ENCODE data around the gene PWP2. TPM values are rescaled to one million over a fixed set of nuclear protein-coding genes. Genes with fewer than 3 reads are reported as not detected.

PWP2 gene
- polyA plus RNA-seq, 2 of the 4 experiments (the other 2 are of a cell fraction) = 5.8 to 9.8 TPM

DNA sequence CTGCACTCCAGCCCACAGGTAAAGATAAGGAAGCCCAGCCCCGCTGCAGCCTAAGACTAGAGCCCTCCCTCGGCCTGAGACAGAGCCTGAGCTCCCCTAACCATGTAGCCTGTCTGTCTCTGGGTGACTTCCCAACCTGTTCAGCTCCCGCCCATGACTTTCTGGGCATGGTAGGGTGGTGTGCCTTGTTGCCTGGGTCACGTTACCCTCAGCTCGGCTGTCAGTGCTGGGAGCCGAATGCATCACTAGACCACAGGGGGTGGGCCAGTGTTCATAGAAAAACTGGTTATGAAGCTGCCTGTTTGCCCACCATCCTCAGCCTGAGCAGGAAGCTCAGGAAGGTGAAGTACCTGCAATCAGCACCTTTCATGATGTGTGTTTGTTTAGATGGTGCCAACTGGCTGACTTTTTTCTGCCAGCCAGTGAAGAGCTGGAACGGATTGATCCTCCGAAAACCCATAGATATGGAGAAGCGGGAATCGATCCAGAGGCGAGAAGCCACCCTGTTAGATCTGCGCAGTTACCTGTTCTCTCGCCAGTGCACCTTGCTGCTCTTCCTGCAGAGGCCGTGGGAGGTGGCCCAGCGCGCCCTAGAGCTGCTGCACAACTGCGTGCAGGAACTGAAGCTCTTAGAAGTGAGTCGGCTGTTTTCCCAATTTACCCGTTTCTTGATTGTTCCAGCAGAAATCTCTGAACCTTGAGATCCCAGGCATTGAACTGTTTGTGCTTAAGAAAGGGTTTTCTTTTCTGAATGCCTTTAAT is 43.9 kb upstream of the PWP2 start:
- DNase-seq (ENCODE audit: low read depth in 1 of 2, low spot score in 1 of 2) = no peak
- no peak for TF ChIP-seq SMC3 (IDR thresholded peaks at IDR 0.05)
- Histone ChIP-seq H3K4me3 (no peak overlapping the region), H3K27ac (no peak overlapping the region), H3K4me1 (no peaks in the 10 kb centered on the region), H3K4me2 (no peak overlapping the region), H3K9me3 (no peaks in the 10 kb centered on the region)
- ATAC-seq = no peak
- FAIRE-seq = no peak
- CTCF ChIA-PET = interaction anchor here (1.1 to 1.9 kb wide), 5 partner anchors 13 to 252 kb away, joined by 3 to 5 read pairs (median 3); no protein-coding TSS in a partner anchor
- POLR2A ChIA-PET = no interaction called here
- WGBS (ENCODE audit: missing lambda C conversion rate) = 93% methylated on average over 19 of the region's 19 CpGs

DNA sequence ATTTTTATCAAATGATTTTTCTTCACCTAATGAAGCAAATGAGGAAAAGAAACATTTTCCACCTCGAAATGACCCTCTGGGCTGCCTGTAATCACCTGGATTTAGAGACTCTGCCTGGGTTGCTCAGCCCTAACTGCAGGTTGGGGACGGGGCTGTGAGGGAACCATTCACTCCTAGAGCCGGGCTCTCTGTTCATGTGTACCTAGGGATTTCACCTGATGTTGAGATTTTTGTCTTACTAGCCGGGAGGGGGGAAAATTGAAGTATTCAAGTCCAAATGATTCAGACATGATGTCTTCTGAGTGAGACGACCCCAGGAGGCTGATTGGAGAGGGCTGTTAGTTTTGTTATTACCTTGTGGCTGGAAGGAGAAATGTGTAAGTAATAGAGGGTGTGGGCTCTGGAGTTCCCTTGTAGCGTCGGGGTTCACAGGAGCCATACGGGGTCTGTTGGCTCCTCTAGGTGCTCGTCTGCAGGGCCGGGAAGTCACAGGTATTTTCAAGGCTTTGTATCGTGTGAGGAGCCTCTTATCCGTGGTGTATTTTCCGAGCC is 42.3 kb upstream of the PWP2 start:
- H3K27ac ChIP-seq = no peak overlapping the region
- POLR2A ChIA-PET = no interaction called here
- no peaks in the 10 kb centered on the region for H3K4me1 ChIP-seq
- no peak overlapping the region for H3K4me3 ChIP-seq
- DNase-seq (ENCODE audit: low read depth in 1 of 2, low spot score in 1 of 2) (no peak), FAIRE-seq (no peak), ATAC-seq (no peak)
- CTCF ChIA-PET = no interaction called here
- no peak overlapping the region for H3K4me2 ChIP-seq
- TF ChIP-seq, protein P1, sequence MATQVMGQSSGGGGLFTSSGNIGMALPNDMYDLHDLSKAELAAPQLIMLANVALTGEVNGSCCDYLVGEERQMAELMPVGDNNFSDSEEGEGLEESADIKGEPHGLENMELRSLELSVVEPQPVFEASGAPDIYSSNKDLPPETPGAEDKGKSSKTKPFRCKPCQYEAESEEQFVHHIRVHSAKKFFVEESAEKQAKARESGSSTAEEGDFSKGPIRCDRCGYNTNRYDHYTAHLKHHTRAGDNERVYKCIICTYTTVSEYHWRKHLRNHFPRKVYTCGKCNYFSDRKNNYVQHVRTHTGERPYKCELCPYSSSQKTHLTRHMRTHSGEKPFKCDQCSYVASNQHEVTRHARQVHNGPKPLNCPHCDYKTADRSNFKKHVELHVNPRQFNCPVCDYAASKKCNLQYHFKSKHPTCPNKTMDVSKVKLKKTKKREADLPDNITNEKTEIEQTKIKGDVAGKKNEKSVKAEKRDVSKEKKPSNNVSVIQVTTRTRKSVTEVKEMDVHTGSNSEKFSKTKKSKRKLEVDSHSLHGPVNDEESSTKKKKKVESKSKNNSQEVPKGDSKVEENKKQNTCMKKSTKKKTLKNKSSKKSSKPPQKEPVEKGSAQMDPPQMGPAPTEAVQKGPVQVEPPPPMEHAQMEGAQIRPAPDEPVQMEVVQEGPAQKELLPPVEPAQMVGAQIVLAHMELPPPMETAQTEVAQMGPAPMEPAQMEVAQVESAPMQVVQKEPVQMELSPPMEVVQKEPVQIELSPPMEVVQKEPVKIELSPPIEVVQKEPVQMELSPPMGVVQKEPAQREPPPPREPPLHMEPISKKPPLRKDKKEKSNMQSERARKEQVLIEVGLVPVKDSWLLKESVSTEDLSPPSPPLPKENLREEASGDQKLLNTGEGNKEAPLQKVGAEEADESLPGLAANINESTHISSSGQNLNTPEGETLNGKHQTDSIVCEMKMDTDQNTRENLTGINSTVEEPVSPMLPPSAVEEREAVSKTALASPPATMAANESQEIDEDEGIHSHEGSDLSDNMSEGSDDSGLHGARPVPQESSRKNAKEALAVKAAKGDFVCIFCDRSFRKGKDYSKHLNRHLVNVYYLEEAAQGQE (IDR thresholded peaks at IDR 0.05) = no peak
- TF ChIP-seq HEYL (CRISPR knock-in tag; IDR thresholded peaks at IDR 0.05) (no peak), RFX5 (IDR thresholded peaks at IDR 0.05) (no peak), MAZ (IDR thresholded peaks at IDR 0.05; ENCODE audit: borderline replicate concordance, low read depth, low read length) (no peak), HOXB13 (CRISPR knock-in tag; IDR thresholded peaks at IDR 0.05; ENCODE audit: low read depth) (no peak)
- TF ChIP-seq, protein P2, sequence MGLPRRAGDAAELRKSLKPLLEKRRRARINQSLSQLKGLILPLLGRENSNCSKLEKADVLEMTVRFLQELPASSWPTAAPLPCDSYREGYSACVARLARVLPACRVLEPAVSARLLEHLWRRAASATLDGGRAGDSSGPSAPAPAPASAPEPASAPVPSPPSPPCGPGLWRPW (IDR thresholded peaks at IDR 0.05) = no peak
- TF ChIP-seq, protein P3, sequence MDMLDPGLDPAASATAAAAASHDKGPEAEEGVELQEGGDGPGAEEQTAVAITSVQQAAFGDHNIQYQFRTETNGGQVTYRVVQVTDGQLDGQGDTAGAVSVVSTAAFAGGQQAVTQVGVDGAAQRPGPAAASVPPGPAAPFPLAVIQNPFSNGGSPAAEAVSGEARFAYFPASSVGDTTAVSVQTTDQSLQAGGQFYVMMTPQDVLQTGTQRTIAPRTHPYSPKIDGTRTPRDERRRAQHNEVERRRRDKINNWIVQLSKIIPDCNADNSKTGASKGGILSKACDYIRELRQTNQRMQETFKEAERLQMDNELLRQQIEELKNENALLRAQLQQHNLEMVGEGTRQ (IDR thresholded peaks at IDR 0.05) = no peak
- H3K9me3 ChIP-seq = no peaks in the 10 kb centered on the region
- 88% methylated on average over 13 of the region's 13 CpGs for WGBS (ENCODE audit: missing lambda C conversion rate)

DNA sequence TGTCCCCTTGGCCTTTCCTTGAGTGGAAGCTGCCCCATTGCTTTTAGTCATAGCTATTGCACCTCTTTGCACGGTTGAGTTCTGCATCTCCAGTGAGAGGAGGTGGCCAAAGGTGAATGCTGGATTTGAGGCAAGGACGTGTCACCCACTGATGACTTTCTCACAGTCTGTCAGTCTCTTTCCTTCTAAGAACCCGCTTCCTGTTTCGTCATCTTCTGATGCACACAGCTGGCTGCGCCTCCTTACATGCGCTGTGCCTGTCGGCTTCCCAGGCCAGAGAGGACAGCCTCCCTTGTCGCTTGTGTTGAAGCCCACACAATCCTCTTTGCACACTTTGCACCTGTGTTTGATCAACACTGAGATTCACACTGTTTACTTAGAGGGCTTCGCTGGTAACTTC is 41.8 kb upstream of the PWP2 start:
- Histone ChIP-seq H3K4me2 (no peak overlapping the region), H3K4me3 (no peak overlapping the region), H3K9me3 (no peaks in the 10 kb centered on the region), H3K4me1 (no peaks in the 10 kb centered on the region), H3K27ac (no peak overlapping the region)
- ChIA-PET POLR2A (no interaction called here), CTCF (no interaction called here)
- no peak for FAIRE-seq
- no peak for TF ChIP-seq RNF2 (IDR thresholded peaks at IDR 0.05; ENCODE audit: borderline replicate concordance, low read depth)
- DNase-seq (ENCODE audit: low read depth in 1 of 2, low spot score in 1 of 2) = no peak
- no peak for ATAC-seq
- 91% methylated on average over 9 of the region's 9 CpGs for WGBS (ENCODE audit: missing lambda C conversion rate)

DNA sequence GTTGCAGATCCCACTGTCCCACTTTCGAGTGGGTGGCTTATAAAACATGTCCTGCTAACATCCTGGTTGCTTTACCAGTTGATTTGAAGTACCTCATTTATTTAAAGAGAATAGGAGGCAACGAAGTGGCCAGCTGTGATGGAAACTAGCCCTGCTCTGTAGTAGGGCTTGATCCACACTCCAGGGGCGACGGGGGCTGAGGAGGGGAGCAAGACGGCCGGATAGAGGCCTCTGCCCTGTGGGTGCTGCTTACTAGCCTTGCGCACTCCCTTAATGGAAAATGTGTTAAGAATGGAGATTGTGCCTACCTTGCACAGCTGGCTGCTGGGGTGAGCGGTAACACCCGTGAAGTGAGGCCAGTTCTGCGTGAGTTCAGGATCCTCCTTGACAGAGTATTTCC is 41.1 kb upstream of the PWP2 start:
- Histone ChIP-seq H3K4me3 (no peak overlapping the region), H3K4me2 (no peak overlapping the region), H3K9me3 (no peaks in the 10 kb centered on the region), H3K4me1 (no peaks in the 10 kb centered on the region), H3K27ac (no peak overlapping the region)
- POLR2A ChIA-PET = no interaction called here
- DNase-seq (ENCODE audit: low read depth in 1 of 2, low spot score in 1 of 2) (no peak), FAIRE-seq (no peak), ATAC-seq (no peak)
- no peak for TF ChIP-seq RNF2 (IDR thresholded peaks at IDR 0.05; ENCODE audit: borderline replicate concordance, low read depth)
- TF ChIP-seq CHD2 (IDR thresholded peaks at IDR 0.05; ENCODE audit: low read length, partially characterized antibody) = no peak
- TF ChIP-seq FOXS1 (CRISPR knock-in tag; IDR thresholded peaks at IDR 0.05) = no peak
- no peak for TF ChIP-seq SMC3 (IDR thresholded peaks at IDR 0.05)
- no peak for TF ChIP-seq HOXB13 (CRISPR knock-in tag; IDR thresholded peaks at IDR 0.05; ENCODE audit: low read depth)
- no peak for TF ChIP-seq POLR2AphosphoS2 (conservative IDR thresholded peaks at IDR 0.05; ENCODE audit: low read length)
- TF ChIP-seq MAZ (IDR thresholded peaks at IDR 0.05; ENCODE audit: borderline replicate concordance, low read depth, low read length) = no peak
- no peak for TF ChIP-seq EHMT2 (IDR thresholded peaks at IDR 0.05; ENCODE audit: low read depth)
- TF ChIP-seq MAFK (IDR thresholded peaks at IDR 0.05; ENCODE audit: partially characterized antibody) = no peak
- no peak for TF ChIP-seq FOSB (CRISPR knock-in tag; IDR thresholded peaks at IDR 0.05)
- no peak for TF ChIP-seq RAD21 (conservative IDR thresholded peaks at IDR 0.05 in 1 of 2, IDR thresholded peaks at IDR 0.05 in 1 of 2)
- CTCF ChIA-PET = no interaction called here
- 89% methylated on average over 10 of the region's 10 CpGs for WGBS (ENCODE audit: missing lambda C conversion rate)

Data from A549 (cell line).